Stimulated activated CD8-positive, alpha-beta memory T cell treated with anti-CD3 and anti-CD28 coated beads, Interleukin-4, amount 100 ng/mL, for 48 hours (primary cell): ENCODE measurements around the gene NDUFS5.
"Not testable (repeated sequence)": the region's sequence is repeated elsewhere in the genome, so short reads cannot be mapped to it uniquely, and the experiment has no call there.

Experiments used
- DNase-seq: peaks from one replicate; pipeline ENCODE4 v3.0.0-alpha.2; 2020

The NDUFS5 gene

DNA sequence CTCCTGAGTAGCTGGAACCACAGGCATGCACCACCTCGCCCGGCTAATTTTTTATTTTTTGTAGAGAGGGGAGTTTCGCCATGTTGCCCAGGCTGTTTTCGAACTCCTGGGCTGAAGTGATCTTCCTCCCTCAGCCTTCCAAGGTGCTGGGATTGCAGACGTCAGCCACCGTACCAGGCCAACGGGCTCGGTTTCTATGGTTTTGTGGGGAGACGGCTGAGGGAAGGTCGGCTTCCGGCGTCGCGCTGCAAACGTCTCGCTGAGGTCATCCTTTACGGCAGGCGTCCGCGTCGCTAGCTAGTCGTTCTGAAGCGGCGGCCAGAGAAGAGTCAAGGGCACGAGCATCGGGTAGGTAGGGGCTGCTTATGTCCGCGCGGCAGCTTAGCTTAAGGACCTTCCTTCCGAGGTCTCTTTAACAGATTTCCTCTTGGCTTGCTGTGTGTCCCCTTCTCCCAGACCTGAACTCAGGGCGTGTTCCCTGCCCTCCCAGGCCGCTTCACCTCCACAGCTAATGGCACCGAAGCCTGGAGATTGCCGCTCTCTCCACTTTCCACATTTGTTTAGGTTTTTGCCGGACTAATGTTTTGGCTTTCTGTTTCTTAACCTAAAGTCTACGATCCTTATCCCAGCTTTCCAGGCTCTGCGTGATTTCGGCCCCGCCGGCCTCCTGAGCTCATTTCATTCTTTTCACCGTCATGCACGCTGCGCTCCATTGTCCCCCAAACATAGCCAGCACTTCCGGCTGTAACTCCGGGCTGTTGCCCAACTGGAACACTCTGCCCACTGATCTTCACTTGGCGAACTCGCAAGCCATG lies at the start of gene NDUFS5:
Gene NDUFS5 (plus strand): TSS at position 300 of the 815 bp plus-strand sequence. CDS start 2,375 bp downstream, outside the sequence.
- peak; percentile 88 for DNase-seq

DNA sequence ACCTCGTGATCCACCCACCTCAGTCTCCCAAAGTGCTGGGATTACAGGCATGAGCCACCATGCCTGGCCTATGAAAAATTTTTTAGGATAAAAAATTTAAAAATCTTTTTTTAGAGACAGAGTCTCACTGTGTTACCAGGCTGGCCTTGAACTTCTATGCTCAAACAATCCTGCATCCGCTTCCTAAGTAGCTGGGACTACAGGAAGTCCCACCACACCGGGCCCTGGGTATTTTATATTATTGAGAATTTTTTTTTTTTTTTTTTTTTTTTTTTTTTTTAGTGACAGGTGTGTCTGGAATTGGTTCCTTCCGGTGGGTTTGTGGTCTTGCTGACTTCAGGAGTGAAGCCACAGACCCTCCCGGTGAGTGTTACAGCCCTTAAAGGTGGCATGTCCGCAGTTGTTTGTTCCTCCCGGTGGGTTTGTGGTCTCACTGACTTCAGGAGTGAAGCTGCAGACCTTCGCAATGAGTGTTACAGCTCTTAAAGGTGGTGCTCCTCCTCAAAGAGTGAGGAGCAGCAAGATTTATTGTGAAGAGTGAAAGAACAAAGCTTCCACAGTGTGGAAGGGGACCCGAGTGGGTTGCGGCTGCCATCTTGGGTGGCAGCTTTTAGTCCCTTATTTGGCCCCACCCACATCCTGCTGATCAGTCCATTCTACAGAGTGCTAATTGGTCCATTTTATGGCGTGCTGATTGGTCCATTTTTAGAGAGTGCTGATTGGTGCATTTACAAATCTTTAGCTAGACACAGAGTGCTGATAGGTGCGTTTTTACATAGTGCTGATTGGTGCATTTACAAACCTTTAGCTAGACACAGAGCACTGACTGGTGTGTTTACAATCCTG lies 48.5 kb upstream of the NDUFS5 start:
- peak; percentile 48 for DNase-seq

DNA sequence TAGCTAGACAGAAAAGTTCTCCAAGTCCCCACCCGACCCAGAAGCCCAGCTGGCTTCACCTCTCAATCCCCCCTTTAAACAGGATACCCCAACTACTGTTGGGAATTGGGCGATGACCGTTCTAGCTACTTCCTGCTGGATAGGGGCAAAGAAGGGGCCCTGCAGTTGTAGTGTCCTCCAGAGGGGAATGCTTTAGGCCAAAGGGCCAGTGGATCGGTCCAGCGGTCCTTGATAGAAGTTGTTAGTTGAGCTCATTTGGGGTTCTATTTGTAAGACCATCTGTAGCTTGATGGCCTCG lies 48.0 kb upstream of the NDUFS5 start:
- peak; percentile 47 for DNase-seq

DNA sequence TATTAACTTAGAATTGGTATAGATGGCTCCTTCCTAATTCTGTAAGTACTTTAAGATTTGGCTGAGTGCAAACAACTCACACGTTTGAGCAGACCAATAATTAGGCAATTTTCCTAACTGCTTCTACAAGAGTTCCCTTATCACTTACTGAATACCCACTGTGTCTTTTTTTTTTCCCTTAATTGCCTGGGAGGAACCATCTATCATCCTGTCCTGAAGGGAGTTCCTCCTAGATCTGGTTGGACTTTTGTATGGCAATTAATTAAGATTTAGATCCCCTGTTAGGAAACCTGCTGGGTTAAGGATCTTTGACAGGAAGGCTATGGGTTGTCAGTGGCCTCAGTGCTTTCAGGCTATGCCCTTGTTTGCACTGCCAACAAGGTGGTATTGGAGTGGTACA lies 46.8 kb upstream of the NDUFS5 start:
- DNase-seq, result not testable (repeated sequence)

DNA sequence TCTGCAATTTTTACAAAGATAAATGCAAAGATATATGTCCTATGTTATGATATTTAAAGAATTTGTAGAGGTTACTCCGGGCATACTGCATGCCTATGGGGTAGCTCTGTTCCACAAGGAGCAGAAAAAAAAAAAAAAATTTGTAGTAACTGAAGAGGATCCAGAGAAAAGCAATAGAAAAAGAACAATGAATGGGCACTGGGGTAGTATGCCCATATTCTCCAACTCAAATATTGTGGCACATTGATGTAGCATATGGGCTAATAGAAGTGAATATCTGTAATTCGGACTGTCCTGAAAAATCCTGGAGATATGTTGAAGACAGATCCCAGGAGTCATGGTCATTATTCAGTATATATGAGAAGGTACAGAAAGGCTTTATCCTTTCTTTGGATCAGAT lies 36.2 kb upstream of the NDUFS5 start:
- no peak for DNase-seq

DNA sequence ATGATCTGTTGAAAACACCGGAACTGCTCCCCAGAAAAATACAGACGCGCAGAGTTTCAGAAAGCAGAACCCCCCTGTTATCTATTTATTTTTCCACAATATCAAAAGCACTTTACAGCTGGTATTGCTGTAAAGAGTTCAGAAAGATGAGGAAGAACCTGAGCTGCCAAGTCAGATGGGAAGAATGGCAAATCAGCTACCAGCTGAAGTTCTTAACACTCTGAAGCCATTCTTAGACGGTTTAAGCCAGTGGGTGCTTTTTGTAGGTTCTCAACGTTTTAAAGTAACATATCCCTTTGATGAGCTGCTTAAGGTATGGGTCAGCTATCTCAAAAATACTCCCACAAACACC lies 35.8 kb upstream of the NDUFS5 start:
- no peak for DNase-seq

DNA sequence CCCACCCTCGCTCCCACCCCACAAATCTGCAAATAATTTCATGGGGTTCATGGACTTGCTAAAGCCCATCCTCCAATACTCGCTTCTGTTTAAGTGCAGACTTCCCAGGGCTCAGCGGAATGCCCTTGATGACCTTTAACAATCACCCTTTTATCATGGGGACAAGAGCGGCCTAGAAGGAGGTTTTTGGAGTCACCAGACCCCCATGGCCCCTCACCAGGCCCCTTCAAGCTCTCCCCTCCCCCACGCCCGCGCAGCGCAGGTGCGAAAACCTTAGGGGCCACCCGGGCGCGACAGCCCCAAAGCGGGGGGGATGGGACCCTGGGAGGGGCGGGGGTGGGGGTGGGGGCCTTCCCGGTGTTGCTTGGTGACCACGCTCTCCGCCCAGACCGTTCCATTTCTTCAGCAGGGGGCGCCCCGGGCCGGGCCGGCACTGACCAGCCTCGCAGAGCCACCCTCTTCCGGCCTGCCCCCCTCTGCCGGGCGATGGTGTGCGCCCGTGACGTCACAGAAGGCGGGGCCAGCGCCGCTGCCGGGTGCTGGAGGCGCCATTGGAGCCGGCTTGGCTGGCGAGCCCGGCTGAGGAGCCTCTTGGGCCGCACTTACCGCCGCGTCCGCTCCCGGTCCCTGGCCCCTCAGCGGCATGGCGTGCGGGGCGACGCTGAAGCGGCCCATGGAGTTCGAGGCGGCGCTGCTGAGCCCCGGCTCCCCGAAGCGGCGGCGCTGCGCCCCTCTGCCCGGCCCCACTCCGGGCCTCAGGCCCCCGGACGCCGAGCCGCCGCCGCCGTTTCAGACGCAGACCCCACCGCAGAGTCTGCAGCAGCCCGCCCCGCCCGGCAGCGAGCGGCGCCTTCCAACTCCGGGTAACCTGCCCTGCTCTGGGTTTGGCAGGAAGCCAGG lies 35.2 kb upstream of the NDUFS5 start, which contains the start of gene AKIRIN1:
Gene AKIRIN1 (plus strand): TSS at position 539 of the 900 bp plus-strand sequence. CDS start 105 bp downstream, at position 644.
- DNase-seq, result peak; percentile 99

DNA sequence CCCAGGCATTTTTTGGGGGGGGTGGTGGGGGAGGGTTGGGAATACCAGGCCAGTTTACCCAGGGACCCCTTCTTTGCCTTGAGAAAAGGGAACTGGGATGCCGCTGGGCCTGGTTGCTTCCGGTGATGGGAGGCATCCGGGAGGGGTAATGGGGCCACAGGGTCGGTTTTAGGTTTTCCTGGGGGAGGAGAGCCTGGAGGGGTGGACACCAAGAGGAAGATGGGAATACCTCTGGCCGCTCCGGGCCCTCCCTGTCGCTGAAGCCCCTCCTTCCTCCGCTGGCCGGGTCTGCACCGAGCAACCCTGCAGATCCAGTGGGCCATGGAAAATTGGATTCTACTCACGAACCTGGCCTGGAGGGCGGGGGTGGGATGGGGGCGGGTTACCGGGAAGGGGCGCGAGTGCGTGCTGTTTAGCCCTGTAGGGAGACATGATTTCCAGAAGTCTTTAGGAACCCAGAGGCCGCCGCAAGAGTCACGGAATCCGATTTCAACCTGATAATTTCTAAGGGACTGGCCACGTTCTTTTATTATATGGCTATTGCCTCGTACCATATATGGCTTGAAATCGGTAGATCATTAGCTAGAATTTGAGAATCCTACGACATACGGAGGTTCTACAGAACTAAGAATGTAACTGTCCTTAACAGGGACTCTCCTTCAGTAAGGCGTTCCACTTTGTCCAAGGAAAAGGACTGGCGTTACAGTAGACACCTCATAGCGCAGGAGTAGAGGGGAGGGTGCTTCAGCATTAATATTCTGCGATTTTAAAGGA lies 34.3 kb upstream of the NDUFS5 start:
- peak; percentile 37 for DNase-seq

DNA sequence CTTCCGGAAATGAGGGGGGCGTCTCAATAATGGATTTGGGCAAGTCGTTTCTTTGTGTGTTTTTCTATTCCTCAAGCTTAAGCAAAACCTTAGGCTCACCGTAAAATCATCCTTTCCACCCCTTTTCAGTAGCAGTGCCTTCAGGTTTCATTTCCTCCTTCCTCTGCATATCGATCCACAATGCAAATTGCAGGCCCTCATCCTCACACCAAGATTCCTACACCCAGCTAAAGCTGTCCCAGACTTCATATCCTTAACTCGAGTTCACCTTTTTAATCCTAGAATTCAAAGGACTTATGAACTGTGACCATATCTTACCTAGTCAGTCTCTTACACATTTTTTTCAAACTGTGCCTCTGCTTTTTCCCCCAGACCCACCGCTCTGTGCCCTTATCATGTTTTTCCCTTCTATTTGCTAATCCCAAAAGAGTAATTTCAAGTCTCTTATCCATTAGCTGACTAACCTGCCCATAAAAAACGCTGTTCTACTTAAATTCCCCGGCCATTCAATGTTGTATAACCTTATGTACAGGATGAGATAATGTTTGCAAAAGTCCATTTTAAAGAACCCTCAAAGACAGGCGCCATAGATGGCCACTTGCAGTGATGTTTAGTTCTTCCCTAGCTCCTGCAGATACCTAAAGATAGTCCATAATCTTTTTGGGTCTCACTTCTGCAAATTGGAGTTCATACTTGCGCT lies 33.6 kb upstream of the NDUFS5 start:
- no peak for DNase-seq

DNA sequence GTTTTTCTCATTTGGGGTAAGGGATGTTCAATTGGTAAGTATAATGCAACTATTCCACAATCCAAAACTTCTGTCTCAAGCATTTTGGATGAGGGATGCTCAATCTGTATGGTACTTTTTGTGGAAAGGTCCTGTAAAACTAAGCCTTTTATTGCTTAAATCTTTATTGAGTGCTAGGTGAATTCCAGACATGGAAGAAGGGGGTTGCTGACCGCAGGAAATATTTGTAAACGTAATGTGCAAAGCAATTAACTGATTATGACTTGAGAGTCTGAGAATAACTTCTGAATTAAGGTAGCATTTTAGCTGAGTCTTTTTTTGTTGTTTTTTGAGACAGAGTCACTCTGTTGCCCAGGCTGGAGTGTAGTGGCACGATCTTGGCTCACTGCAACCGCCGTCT lies 32.0 kb upstream of the NDUFS5 start:
- no peak for DNase-seq

DNA sequence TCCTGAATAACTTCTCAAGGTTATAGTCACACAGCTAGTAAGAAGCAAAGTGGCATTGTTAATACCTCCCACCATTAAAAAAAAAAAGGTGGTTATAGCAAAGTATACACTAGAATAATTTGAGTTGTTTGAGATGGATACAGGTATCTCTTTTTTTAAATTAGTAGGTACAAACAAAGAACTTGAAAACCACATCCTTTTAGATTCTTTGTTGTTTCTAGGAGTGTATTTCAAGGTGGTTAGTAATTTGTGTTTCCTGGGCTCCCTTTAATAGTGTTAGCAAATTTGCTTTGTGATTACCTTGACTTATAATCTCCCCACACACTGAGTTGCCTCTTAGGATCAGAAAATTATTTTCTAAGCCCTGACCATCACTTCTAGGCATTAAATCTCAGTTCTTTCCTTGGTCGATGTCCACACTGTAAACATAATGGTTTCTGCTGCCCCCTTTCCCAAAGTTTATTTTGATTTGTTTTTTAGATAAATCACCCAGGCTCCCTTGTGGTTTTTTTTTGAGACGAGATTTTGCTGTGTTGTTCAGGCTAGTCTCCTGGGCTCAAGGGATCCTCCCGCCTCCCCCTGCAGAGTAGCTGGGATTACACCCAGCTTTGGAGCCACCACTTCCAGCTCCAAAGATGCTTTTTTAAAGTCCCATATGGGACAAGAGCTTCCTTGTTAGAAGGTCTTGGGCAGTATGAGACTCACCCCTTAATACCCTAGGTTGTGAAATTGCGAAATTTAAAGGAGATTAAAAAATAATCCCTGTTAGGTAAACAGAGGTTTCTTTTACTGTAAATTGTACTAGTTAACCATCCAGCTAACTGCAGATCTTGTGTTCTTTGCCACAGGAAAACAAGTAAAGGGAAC lies 28.9 kb upstream of the NDUFS5 start:
- DNase-seq, result no peak

DNA sequence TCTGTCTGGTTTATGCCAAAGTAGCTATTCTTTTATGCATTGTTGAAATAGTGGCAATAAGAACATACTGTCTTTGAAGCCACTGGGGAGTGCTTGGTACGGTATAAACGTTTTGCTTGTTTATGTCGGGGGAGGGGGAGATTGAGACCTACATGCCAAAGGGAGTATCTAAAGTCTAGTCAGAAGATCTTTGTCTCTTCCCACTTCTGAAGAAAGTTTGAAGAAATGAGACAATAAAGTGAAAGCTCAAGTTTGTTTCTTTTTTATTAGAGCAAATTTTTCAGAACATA lies 28.3 kb upstream of the NDUFS5 start:
- DNase-seq, result no peak

DNA sequence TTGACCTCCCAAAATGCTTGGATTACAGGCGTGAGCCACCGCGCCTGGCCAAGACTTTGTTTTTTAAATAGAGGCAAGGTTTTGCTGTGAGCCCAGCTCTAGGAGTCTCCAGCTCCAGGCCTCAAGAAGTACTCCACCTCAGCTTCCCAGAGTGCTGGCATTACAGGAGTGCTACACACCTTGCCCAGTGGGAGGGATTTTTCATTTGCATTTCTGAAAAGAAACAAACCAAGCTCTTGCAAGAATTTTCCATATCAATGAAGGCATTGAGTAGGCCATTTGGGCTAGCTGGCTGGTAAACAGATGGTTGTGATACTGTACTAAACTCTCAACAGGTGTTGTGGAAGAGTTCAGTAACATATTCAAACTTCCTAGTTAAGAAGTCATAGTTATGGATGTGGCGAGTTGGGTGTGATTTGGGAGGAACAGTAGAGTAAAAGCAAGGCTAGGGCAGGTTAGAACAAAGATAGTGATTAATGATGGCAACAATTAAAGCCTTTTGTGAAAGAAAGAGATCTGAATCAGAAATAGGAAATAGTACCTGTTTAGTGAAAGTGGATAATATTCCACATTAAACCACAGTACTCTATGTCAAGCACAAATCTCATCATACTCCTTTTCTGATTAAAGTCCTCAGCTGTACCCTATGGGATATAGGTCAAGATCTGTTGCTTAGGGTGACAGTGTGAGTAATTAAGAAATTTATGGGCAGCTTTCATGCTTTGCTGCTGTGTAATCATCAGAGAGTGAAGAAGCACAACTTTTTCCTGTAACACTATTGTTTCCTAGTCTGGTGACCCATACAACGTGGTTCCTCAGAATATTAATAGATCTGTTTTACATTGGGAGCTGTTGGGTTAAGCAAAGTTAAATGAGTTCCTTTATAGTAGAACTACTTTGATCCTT lies 24.4 kb upstream of the NDUFS5 start:
- no peak for DNase-seq

DNA sequence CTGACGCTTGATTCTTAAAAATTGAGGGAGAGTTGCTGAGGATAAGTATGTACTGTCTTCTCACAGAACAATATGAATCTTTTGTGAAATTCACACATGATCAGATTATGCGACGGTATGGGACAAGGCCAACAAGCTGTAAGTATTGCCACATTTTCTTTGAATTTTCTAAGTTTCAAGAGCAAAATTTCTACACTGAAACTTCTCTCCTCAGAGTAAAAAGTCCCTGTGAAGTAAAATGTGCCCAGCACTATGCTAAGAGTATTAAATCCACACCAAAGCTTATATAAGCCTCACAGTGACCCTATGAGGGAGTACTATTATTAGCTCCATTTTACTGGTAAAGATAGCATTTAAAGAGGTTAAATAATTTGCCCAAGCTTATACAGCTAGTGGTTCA lies 22.9 kb upstream of the NDUFS5 start:
- no peak for DNase-seq

DNA sequence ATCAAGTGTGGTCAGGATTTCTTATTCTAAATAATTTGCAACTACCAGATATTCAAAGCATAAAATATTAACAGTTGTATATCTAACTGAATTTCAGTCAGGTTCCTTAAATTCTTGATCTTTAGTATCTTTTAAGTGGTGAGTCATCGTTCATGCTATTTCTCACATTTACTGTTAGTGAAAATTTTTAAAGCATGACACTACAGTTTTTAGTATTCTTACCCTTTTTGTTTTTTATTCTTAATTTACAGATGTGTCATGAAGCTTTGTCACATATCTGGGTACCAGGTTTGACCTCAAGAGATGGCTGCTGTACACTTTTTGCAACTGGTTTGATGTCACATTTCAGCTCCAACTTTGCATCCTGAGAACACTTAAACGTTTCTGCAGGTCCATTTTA lies 22.4 kb upstream of the NDUFS5 start:
- DNase-seq, result no peak

DNA sequence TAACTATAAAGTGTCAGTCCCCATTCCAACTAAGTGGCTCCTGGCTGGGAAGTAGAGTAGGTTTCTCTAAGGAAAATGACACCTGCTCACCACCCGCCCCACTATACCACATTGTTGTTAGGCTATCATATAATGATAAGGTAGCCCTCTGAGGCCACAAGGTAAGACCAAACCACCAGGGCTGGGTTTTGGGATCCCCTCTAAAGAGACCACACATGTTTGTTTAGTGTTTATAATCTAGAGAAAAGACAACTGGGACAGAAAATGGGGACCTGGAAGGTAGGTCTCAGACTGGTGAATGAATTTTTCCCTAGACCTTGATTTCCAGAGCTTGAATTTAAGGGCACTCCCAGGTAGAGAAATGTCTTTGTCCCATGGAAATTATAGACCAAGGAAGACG lies 19.9 kb upstream of the NDUFS5 start:
- DNase-seq, result no peak

DNA sequence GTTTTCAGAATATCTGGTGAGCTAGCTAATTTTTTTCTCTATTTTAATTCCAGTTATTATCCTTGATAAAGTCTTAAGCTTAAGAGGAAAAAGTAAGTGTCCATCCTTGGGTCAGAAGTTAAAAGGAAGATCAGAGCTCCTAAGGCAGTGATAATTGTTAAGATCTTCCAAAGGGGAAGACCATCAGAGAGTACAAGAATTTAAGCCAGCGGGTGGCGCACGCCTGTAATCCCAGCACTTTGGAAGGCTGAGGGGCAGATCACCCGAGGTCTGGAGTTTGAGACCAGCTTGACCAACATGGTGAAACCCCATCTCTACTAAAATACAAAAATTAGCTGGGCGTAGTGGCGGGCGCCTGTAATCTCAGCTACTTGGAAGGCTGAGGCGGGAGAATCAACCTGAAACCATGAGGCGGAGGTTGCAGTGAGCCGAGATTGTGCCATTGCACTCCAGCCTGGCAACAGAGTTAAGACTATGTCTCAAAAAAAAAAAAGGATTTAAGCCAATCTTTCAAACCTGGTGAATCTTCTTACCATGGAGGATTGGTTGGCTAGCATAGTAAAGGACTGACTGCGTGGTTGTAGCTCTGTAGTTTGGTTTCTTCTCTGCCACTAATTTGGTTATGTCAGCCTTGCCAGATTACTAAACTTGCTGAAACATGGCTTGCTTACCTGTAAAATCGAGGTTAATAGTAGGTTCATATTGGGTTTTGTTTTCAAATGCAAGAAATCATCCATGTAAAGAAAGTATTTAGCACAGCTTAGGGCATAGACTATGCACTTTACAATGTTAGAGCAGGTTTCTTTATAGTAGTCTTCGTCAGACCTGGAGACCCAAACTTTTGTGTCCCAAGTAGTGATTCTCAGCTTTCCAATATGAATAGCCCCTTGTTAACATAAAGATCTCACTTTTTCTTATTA lies 19.2 kb upstream of the NDUFS5 start:
- DNase-seq, result no peak

DNA sequence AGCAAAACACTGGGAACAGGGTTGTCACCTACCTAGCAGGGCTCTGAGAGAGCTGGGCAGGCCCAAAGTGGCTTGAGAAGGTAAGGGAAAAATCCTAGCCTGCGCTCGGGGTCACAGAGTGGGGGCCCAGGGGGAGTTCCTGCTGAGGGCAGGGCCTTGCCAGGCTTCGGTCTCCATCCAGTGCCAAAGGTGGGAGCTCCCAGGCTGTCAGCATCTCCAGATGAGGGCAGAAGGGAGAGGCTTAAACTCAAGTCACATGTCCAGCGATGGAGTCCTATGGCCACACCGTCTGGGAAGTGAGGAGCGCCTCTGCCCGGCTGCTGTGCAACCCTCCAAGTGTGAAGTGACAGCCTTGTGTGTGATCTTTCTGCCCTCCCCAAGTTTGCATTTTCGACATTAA lies 11.2 kb upstream of the NDUFS5 start:
- not testable (repeated sequence) for DNase-seq
